Mesodermal cell (in vitro differentiated cells): ENCODE results near the gene GPBAR1. TPM values are rescaled to one million over a fixed set of nuclear protein-coding genes. Genes with fewer than 3 reads are reported as not detected.

Experiments
- H3K27ac ChIP-seq: 2 replicates; pipeline ENCODE4 v1.7.0; 2013; ENCODE audit warnings: mild to moderate bottlenecking, low read depth, low read length, moderate library complexity; ENCODE audit not compliant: severe bottlenecking
- H3K36me3 ChIP-seq: 2 replicates; pipeline ENCODE4 v1.7.1; 2013; ENCODE audit warnings: mild to moderate bottlenecking, low read length, moderate library complexity; ENCODE audit not compliant: control insufficient read depth, insufficient read depth
- H3K4me1 ChIP-seq: one replicate; pipeline ENCODE4 v1.7.1; 2013; ENCODE audit warnings: mild to moderate bottlenecking, low read length; ENCODE audit not compliant: insufficient read depth, control insufficient read depth, poor library complexity, severe bottlenecking
- H3K4me3 ChIP-seq: 2 replicates; pipeline ENCODE4 v1.7.0; 2013; ENCODE audit warnings: low read length, control low read depth, mild to moderate bottlenecking; ENCODE audit not compliant: insufficient read depth, poor library complexity, severe bottlenecking; ENCODE audit errors: extremely low read depth
- H3K9me3 ChIP-seq: 2 replicates; pipeline ENCODE4 v1.7.1; 2013; ENCODE audit warnings: mild to moderate bottlenecking, low read length, moderate library complexity; ENCODE audit not compliant: control insufficient read depth
- WGBS, 2 experiments: methylation state at CpG; one replicate each; pipeline ENCODE4 v1.1.5; 2013; ENCODE audit warnings: missing lambda C conversion rate in 2 of 2; ENCODE audit not compliant: insufficient coverage in 2 of 2; 5-methylcytosine and 5-hydroxymethylcytosine counted together
- polyA plus RNA-seq, 2 experiments: library from polyadenylated mRNA; stranded (reverse); fragments of 50-300 nt; gene quantifications; one replicate each; pipeline ENCODE4 v1.2.3, GENCODE V29; 2013

GPBAR1 gene
- polyA plus RNA-seq (2013, experiment 1 of 2), result 4.7 TPM
- polyA plus RNA-seq (2013, experiment 2 of 2), result 6.3 TPM

DNA sequence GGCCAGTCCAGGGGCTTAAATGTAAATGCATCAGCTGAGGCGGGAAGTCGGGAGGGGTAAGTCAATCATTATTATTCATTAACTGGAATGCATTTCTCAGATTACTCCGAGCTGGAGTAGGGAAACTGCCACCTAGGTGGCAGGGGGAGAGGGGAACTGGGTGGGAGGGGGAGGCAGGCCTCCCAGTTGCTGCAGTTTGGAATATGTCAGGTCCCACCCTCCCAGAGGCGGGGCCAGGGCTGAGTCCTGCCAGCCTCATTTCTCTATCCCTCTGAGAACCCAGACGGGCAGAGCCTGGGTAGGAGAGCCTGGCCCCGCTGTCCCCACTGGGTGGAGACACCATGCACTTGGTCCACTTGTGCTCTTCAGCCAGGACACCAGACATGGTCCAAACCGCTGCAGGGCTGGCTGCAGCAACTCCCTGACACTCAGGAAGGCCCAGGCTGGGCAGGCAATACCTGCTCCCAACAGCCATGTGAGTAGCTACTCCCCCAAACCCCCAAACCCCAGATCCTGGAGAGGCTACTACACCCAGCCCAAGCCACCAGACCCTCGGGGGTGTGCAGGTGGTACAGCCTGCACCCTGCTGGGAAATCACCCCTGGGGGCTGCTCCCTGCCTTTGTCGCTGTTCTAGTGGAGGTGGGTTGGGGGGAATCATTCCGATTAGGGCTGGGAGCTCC is at the start of gene GPBAR1:
GPBAR1 (plus strand) TSS at position 274 of the 681 bp plus-strand sequence. CDS start 1,710 bp downstream, outside the sequence.
- no peaks in the 10 kb centered on the region for H3K9me3 ChIP-seq
- WGBS, 2 experiments, result 60 to 82% methylated on average over 4 to 5 of the region's 10 CpGs
- peak within 1 kb of the TSS; percentile 95 for H3K27ac ChIP-seq
- no peak within 1 kb of the TSS for H3K4me3 ChIP-seq
- H3K4me1 ChIP-seq, result peaks cover 46% of the 10 kb centered on the region
- peaks cover 44% of the 10 kb centered on the region for H3K36me3 ChIP-seq

DNA sequence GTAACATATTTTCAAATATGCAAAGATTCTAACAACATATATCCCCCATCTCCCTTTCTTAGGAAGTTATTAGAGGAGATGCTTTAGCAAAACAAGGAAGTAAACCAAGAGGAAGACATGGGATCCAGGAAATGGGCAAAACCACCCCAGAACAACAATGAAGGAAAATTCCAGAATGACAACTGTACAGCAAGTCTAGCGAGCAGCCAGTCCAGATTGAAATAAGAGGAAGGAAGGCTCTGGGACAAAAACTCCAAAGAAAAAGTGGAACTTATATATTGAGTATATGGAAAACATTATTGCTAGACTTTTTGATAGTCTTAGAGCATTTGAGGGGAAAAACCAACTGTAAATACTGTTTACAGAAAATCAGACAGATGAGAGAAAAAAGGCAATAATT is 46.7 kb upstream of the GPBAR1 start:
- Histone ChIP-seq H3K4me1 (no peaks in the 10 kb centered on the region), H3K4me3 (no peak overlapping the region), H3K36me3 (no peaks in the 10 kb centered on the region), H3K9me3 (no peaks in the 10 kb centered on the region), H3K27ac (no peak overlapping the region)
- 100% methylated on average over 1 of the region's 1 CpG; no CpG with 5 or more reads in 1 of the 2 experiments for WGBS, 2 experiments

DNA sequence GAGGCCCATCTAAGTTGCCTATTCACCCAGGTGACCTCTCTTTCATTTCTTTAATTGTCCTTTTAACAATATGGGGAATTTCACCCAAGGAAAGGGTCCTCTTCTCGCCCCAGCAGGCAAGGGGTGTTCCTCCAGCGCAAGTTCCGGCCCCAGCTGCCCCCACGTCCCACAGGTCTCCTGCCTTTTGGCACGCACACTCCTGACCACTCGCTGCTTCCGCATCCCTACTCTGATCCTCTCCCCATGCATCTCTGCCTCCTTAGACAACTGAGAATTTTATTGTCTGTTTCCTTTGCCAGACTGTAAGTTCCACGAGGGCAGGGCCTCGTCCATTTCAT is 44.5 kb upstream of the GPBAR1 start:
- peak overlapping the region; percentile 84 for H3K27ac ChIP-seq
- H3K4me1 ChIP-seq, result peaks cover 9% of the 10 kb centered on the region
- H3K9me3 ChIP-seq, result no peaks in the 10 kb centered on the region
- 85 to 94% methylated on average over 7 of the region's 9 CpGs for WGBS, 2 experiments
- H3K4me3 ChIP-seq, result peak overlapping the region; percentile 100
- peaks cover 19% of the 10 kb centered on the region for H3K36me3 ChIP-seq

DNA sequence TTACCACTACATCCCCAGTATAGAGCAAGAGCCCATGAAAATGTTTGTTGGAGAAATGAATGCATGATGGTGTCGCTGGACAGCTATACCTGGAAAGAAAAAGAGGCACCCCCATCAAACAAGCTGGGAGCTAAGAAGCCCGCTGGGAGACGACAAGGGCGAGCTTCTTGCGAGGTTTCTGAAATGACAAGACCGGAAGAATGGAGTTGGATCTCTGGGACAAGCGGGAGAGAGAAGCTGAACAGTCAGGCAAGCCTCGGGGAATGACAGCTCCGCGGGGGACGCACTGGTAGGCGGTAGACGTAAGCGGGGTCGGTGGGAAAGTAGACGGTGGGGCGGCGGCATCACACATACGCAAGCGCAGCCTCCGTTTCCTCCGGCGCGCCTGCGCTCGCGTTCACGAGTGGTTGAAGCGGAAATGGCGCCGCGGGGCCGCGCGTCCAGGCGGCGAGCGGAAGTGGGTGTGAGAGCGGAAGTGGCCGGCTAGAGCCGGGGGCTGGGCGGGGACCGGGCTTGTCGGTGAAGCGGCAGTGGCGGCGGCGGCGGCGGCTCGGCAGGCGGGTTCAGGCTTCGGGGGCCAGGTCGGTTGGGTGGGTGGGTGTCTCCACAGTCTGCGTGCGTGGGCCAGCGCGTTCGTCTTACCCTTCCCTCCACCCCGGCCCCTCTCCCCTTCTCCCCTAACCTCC is 44.0 kb upstream of the GPBAR1 start, which contains the start of gene ARPC2:
ARPC2 (plus strand) TSS at position 516 of the 686 bp plus-strand sequence. CDS start 282 bp downstream, outside the sequence.
- Histone ChIP-seq H3K27ac (peak within 1 kb of the TSS; percentile 86), H3K36me3 (peaks cover 24% of the 10 kb centered on the region), H3K4me1 (peaks cover 9% of the 10 kb centered on the region), H3K9me3 (no peaks in the 10 kb centered on the region), H3K4me3 (peak within 1 kb of the TSS; percentile 100)
- WGBS, 2 experiments, result 1 to 2% methylated on average over 15 to 45 of the region's 60 CpGs

DNA sequence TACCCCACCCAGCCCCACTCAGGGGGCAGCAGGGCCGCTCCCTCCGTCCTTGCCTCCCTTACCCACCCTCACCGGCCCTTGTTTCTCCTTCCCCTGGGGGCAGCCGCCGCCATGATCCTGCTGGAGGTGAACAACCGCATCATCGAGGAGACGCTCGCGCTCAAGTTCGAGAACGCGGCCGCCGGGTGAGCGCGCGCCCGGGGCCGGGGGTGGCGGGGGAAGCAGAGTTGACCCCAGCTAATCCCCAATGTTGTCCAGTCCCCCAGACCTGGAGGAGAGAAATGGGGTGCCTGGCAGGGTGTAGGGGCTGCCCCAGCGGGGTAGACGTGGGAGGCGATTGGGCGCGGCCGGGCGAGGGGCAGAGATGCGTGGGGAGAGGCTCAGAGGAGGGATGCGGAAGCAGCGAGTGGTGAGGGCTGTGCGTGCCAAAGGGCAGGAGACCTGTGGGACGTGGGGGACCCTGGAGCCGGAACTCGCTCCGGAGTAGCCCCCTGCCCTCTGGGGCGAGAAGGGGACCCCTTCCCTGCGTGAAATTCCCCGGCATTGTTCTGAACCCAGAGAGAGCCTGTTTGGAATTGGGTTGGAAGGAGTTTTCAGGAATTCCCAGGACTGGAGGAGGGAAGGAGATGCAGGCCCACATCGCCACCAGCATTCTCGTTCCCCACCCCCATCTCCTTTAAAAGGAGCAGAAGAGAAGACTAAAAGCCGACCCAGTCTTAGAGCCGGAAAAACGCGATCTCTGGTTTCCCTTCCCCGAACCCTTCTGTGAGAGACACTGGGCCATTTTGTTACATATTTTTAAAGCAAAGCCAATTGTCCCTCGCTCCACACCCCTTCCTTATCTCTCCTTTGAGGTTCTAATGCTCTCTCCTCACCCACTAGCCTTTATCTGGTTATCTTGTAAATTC is 43.2 kb upstream of the GPBAR1 start:
- WGBS, 2 experiments, result 0 to 1% methylated on average over 20 to 39 of the region's 47 CpGs
- Histone ChIP-seq H3K9me3 (no peaks in the 10 kb centered on the region), H3K4me1 (peaks cover 9% of the 10 kb centered on the region), H3K4me3 (peak overlapping the region; percentile 100), H3K27ac (peak overlapping the region; percentile 86), H3K36me3 (peaks cover 32% of the 10 kb centered on the region)

DNA sequence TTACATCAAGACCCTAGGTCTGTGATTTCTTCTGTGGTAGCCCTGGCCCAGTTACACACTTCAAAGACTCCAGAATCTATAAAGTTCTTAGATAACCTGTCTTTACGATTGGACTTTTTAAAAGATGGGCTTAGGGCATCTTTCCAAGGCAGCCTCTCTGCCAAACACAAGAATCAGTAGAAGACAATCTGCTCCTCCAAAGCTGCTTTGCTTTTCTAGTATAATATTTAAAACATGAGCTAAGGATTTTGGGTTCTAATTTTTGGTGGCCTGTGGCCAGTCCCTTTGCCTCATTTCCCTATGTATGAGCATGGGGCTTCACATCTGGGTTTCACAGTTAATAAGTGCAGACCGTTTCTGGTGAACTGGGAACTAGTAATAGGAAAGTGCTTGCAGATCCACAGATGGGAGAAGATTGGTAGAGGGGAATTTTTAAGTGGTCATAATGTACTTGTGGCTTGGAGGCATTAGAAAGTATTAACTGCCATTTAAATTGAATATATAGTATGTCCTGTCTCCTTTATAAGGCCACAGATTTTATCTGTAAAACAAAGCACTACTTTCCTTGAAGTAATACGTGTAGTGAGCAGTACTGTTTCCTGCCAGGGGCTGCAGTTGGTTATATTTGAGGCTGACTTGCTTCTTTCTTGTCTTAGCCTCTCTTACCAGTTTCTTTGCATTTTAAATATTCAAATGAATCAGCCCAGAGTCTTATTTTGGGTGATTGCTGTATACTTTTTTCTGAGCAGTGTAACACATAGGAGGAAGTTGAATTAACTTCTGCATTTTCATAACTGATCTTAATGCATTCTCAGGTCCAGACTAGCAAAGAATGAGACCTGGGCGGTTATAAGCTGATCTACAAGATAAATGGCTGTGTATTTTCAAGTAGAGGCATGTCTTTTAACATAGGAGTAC is 42.3 kb upstream of the GPBAR1 start:
- peak overlapping the region; percentile 100 for H3K4me3 ChIP-seq
- no peaks in the 10 kb centered on the region for H3K9me3 ChIP-seq
- H3K4me1 ChIP-seq, result peaks cover 15% of the 10 kb centered on the region
- H3K27ac ChIP-seq, result peak overlapping the region; percentile 86
- 0 to 19% methylated on average over 1 to 3 of the region's 4 CpGs for WGBS, 2 experiments
- peaks cover 39% of the 10 kb centered on the region for H3K36me3 ChIP-seq

- H3K36me3 ChIP-seq, result peaks cover 53% of the 10 kb centered on the region
- no peak overlapping the region for H3K27ac ChIP-seq
- H3K4me1 ChIP-seq, result peaks cover 15% of the 10 kb centered on the region
- H3K9me3 ChIP-seq, result no peaks in the 10 kb centered on the region
- H3K4me3 ChIP-seq, result peak overlapping the region; percentile 100
- WGBS, 2 experiments, result 60% methylated on average over 1 of the region's 2 CpGs; no CpG with 5 or more reads in 1 of the 2 experiments
Measured at GRCh38 chr2:218219934-218220333, 40.9 kb upstream of the GPBAR1 start.

DNA sequence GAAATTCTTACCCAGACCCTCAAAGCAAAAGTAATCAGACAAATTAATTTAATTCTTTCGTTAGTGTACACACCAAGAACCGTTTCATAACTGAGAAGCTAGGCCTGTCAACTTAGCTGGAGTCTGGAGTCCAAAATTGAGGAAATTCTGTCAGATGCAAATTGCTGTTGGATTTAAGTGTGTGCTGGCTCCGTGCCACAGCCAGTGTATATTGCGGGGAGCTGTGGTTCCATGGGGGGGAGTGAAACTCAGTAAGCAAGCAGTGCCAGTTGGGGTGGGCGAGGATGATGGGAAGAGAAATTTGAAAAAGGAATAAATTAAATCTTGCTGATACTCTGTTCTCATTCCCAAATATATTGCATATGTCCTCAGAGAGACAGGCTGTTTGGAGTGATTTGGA is 39.8 kb upstream of the GPBAR1 start:
- no peak overlapping the region for H3K27ac ChIP-seq
- 93% methylated on average over 4 of the region's 5 CpGs for WGBS, 2 experiments
- peaks cover 64% of the 10 kb centered on the region for H3K36me3 ChIP-seq
- H3K9me3 ChIP-seq, result no peaks in the 10 kb centered on the region
- no peak overlapping the region for H3K4me3 ChIP-seq
- peaks cover 15% of the 10 kb centered on the region for H3K4me1 ChIP-seq

- H3K36me3 ChIP-seq, result peaks cover 85% of the 10 kb centered on the region
Measured at GRCh38 chr2:218223046-218223445, 37.8 kb upstream of the GPBAR1 start.

More at GRCh38 chr2:218223046-218223445, 37.8 kb upstream of the GPBAR1 start:
- 100% methylated on average over 2 to 5 of the region's 5 CpGs for WGBS, 2 experiments
- no peaks in the 10 kb centered on the region for H3K9me3 ChIP-seq
- no peak overlapping the region for H3K27ac ChIP-seq
- no peak overlapping the region for H3K4me3 ChIP-seq
- H3K4me1 ChIP-seq, result peaks cover 21% of the 10 kb centered on the region
